Activated T-cell treated with anti-CD3 and anti-CD28 coated beads, Interleukin-2, amount 50 U/mL, for 1 hour (primary cell): ENCODE results near the gene UFM1.
"Not testable (repeated sequence)": the region's sequence is repeated elsewhere in the genome, so short reads cannot be mapped to it uniquely, and the experiment has no call there.

Experiments used
- DNase-seq: peaks from one replicate; pipeline ENCODE4 v3.0.0-alpha.2; 2020

The UFM1 gene

DNA sequence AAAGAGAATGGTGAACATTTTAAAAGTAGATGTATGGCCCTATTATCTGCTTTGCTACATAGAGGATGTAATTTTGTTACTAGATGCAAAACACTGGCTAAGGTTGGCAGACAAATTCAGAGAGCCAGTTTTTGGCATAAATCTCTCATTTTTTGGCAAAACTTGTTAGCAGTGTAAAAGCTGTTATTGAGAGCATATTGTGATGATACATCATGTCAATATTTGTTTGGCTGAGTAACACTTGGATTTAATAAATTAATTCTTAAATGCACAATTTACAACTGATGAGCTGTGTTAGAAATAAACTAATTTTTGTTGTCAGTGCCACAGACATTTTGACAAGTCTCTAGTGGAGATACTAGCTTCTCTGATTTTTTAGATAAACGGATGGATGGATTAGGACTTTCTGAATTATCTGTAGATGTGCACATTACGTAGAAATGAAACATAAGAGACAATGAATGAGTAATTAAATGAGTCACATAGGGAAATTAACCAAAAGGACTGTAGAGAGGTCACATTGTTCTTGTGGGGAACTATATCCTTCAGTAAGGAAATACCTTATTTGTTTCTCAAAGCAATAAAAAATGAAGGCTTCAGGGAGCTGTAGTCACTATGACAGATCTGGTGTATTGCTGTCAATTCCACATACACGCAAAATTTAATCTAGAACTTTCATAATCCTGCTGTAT, 17.4 kb downstream of the UFM1 start:
- no peak for DNase-seq

DNA sequence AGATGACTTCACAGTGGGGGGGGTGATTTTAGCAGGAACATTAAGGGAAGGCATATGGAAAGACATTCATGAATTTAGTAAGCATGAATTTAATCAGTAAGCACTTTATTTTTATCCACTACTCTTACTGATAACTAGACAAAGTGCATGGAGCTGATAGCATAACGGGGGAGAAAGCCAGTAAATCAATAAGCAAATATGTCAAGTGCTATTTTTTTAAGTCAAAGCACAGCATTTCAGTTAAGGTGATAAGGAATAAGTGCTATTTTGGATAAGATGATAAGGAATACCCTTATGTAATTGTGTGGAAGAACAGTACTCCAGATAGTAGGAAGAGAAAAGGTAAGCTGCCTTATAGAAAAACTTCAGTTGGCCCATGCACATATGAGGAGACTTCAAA, 19.4 kb downstream of the UFM1 start:
- no peak for DNase-seq

DNA sequence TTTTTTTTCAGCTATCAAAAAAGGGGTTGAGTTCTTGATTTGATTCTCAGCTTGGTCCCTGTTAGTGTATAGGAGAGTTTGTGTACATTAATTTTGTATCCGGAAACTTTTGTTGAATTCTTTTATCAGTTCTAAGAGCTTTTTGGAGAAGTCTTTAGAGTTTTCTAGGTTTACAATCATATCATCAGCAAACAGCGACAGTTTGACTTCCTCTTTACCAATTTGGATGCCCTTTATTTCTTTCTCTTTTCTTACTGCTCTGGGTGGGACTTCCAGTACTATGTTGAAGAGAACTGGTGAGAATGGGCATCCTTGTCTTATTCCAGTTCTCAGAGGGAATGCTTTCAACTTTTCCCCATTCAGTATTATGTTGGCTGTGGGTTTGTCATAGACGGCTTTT, 20.4 kb downstream of the UFM1 start:
- not testable (repeated sequence) for DNase-seq

DNA sequence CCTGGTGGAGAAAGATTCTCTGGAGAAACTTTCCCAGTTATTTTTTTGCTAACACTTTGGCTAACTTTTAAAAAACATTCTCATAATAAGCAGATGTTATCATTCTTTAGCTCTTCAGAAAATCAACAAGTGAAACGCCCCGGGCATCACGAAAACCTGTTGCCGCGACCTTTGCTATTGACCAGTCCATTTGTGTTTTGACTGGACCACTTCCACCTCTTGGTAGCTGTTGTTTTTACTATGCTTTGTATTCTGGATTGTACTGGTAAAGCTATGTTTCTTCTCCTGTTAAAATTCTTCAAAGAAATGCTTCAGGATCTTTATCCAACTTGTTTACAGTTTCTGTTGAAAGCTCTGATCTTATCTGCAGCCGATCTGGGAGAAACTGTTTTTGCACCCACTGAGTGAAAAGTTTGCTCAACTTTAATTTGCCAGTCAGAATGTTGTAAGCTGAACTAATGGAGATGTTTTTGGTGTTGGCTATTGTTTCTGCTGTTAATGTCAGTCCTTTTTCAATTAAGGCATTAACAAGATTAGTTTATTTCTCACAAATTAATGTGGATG, 23.3 kb downstream of the UFM1 start:
- DNase-seq: no peak

DNA sequence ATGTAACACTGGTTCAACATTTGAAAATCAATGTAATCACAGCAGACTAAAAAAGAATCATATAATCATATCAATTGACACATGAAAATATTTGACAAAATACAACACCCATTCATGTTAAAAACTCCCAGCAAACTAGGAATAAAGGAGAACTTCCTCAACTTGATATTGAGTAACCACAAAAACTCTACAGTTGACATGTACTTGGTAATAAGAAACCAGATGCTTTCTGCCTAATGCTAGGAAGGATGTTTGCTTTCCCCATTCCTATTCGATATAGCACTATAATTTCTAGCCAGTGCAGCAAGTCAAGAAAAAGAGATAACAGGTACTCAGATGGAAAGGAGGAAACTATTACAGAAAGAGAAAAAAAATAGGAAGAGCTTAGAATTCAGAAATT, 26.9 kb downstream of the UFM1 start:
- no peak for DNase-seq

DNA sequence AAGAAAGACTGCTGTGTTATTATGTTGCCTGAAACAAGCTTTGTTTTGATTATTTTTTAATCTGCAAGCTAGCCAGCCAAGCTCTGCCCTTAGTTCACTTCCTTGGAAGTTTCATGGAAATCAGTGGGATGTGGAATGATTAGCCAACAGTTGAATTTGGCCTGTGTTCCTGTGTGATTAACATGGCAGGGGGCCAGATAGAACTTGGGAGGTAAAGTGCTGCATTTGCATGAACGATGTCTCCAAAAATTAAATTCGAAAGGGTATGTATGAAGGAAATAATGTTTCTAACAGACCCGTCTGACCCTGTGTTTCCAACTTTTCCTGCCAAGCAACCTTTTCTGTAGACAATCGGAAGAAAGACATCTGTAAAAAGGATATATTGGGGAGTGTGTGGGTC, 32.2 kb downstream of the UFM1 start:
- no peak for DNase-seq

DNA sequence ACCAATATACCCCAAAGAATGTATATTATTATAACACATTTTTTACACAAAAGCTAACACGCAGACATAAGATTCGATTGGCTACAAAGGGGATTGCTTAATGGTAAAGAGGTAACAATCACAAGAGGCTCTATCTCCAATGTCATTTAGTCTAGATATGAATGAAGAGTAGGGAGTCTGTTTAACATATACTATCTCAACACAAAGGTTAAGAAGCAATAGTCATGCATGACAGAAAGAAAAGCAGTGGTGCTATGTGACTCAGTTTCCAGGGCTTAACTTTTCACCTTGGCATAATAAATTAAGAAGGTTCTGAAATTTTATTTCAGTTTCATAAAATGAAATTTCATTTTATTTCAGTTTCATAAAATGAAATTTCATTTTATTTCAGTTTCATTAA, 33.3 kb downstream of the UFM1 start:
- no peak for DNase-seq

DNA sequence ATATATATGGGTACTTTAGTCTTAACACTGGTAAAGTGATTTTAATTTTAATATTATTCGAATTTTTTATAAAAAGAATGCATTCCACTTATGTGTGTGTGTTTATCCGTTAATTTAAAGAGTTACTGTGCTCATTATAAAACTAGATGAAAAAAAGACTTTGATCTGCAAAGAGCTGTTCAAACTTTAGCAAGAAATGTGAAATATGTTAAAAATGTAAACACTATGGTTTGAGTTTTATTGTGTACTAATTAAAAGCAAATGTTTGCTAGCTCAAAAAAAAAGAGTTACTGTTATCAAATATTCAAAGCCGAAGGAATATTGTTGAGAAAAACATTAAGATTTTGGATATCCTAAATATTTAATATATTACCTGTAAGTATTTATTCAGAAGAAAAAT, 34.5 kb downstream of the UFM1 start:
- no peak for DNase-seq

DNA sequence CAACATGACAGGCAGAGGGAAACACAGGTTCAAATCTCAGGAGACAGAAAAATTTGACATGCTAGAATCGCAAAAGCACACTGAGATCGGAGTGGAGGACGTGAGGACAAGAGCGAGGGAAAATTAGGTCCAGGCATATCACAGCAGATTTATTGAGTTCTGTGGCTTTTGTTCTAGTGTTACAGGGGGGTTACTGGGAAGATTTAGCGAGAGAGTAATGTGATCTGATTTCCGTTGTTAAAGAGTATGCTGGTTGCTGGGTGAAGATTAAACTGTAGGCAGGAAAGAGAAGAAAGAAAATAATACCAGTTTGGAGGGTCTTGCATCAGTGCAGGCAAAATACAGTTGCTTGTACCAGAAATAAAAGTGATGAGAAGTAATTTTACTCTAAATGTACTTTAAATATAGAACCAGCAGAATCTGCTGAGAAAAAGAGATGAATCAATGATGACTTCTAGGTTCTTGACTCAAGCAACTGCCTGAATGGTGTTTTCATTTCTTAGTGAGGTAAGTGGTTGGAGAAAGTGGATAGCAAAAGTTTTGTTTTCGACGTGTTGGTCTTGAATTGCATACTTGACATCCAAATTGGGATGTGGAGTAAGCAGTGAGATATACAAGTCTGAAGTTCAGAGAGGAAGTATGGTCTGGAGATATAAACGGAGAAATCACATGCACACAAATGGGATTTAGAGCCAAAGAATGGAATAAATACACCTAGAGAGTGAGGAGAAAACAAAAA, 35.7 kb downstream of the UFM1 start:
- no peak for DNase-seq

DNA sequence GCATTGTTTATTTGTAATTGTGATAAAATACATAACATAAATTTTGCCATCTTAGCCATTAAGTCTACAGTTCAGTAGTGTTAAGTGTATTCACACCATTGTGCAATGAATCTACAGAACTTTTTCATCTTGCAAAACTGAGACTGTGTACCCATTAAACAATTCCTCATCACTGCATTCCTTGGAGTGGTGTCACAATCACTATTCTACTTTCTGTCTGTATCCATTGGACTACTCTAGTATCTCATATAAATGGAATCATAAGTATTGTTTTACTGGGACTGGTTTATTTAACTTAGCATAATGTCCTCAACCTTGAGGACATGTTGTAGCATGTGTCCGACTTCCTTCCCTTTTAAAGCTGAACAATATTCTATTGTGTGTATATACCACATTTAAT, 36.8 kb downstream of the UFM1 start:
- no peak for DNase-seq

DNA sequence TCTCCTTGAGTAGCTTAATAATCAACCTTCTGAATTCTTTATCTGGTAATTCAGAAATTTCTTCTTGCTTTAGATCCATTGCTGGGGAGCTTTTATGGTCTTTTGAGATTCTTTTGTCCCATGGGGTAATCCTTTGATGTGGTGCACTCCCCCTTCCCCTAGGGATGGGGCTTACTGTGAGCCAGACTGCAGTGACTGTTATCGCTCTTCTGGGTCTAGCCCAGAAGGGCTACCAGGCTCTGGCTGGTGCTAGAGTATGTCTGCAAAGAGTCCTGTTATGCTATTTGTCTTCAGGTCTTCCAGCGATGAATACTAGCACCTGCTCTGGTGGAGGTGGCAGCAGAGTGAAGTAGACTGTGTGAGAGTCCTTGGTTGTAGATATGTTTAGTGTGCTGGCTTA, 41.7 kb downstream of the UFM1 start:
- no peak for DNase-seq

DNA sequence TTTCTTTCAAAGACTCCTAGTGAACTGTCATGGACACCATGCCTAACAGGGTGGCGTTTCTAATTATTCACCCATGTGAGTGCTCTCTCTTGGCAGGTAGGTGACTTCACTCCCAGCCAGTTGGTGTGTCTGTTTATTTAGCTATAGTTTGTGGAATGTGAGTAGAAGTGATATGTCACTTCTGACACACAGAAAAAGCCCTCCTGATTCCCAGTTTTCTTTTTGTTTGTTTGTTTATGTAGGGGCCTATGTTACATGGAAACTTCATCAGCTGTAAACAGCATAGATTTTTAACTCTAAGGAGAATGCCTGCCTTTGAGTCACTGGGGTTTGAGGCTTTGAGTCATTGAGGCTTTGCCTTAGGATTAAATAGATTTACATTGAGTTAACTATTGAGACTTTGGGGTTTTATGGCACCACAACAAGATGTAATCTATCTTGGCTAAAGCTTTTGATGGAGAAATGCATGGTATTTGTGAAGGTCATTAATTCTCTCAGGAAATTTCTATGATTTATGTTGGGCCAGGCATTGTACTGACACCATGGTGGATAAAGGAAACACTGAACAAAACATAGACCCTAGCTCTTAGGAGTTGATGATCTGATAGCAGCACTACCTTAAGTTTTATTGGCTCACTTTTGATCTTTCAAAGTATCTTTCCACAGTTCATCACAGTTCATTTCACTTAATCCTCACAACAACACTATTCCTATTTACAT, 45.3 kb downstream of the UFM1 start:
- no peak for DNase-seq

DNA sequence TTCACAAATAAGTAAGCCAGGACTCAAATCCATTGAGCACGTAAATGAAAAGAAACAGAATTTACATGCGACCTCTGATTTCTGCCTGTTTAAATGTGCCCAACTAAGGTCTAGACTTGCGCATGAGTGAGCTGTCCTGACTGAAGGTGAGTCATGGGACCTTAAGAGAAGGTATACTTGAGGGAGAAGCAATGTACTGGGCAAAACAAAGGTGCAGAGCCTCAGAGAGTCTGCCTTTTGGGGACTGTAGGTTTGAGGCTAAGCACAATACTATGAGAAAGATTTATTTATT, 45.8 kb downstream of the UFM1 start:
- DNase-seq: no peak

DNA sequence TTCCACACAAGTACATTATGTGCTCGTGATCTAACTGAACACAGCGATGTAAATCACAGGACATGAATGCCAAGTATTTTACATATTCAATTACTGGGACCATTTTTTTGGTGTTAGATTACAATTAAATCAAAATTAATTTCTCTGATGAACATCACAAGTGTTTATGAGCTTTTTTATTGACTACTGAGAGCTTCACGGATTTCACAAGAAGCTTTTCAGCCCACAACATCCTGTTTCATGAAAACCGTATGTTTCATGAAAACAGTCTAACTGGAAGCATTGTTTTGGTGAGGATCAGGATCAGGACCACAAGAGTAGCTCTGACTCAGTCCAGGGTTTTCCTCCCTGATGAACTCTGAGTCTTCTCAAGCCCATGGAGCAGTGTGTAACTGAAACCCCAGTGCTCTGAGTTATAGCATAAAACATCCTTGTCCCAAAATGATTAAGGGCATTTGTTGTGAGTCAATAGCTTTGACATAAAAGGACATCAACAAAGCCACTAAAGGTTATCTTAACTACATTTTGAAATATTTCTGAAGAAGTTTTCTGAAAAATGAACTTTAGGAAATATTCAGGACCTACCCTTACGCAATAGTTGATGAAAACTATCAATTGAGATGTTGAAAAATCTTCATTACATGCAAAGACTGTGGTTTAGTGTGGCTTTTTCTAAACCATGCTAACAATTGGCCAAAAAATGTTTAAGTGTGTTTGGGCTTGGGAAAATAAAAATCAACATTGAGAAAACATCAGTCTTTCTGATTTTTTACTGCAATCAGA, 49.3 kb downstream of the UFM1 start:
- DNase-seq: no peak

DNA sequence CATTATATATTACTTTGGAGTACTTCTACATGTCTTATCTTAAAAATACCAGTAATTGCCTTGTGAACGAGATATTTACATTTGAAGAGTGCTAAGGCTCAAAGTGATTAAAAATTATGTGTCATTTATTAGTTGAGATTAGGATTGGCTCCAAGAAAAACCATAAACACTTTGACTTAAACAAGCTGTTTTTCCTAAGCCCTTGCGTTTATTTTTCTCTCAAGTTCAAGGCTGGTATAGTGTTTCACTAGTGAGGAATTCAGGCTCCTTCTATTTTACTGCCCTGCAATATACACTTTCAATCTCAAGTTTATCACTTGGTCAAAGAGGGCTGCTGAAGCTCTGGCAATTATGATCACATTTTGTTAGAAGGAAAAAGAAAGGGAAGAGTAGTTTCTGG, 49.9 kb downstream of the UFM1 start:
- DNase-seq: no peak

DNA sequence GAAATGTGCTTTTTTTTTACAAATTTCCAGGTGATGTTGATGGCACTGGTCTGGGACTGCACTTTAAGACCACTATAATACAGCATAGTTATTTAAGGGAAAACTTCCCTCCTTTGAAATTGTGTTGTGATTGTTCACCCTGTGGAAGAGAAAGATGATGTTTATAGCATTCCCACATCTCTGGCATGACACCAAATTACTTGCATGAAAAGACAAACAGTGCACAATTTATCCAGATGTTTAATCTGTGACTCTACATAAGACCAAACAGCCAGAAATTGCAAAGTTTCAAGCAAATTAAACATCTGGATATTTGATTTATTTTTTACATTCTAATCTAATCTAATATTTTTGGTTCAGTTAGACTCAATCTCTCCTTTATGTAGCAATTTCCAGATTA, 51.6 kb downstream of the UFM1 start:
- DNase-seq: no peak

DNA sequence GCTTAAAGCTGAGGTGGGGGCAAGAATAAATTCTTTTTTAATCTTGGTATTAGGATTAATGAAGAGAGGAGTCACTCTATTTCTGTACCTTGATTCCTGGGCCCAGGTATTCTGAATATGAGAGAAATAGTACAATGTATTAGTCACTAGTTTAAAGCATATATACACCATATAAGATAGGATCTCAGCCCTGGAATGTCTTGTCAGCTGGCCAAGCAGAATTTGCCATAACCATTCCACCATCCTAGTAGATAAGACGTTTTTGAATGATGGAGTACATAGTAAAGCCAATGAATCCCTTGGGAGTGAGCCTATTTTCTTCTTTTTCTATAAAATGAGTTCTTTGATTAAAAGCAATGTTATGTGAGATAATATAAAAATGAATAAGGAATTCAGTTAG, 55.6 kb downstream of the UFM1 start:
- DNase-seq: no peak

DNA sequence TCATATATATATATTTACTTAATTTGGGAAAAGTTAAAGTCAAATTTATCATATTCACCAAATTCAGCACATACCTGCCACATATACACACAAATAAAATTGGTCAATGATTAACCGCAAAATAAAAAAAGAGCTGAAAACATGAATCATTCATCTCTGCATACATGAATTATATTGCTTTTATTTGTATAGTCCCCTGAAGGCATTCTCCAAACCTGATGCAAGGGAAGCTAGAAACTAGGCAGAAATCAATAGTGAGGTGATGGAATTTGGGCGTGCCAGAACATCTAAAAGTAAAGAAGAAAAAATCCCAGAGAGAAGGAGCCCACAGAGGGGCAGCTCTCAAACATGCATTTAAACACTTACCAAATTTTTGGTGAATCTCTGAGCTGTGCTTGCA, 60.1 kb downstream of the UFM1 start:
- no peak for DNase-seq

DNA sequence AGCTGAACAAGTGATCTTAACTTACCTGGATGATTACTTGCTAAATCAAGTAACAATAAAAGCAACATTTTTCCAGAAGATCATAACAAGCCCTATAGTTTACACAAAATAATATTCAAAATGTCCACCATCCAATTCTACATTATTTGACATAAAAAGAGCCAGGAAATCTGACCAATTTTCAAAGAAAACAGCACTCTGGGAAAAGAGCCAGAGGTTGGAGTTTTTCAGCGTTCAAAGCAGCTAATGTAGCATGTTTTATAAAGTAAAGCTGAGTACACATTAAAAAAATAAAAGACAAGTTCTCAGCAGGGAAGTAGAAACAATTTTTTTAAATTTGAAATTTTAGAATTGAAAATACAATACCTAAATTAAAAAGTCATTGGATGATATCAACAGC, 62.6 kb downstream of the UFM1 start:
- DNase-seq: no peak
